SK-N-SH (cell line): ENCODE data around the gene GPR132. TPM values are rescaled to one million over a fixed set of nuclear protein-coding genes. Genes with fewer than 3 reads are reported as not detected.

Source experiments
- CTCF ChIA-PET: fragments of 300-600, 350-600 bp; formaldehyde crosslinking; extraction: SDS; loops from one replicate; lab custom pipeline; 2021; lab: Yijun Ruan, JAX
- POLR2A ChIA-PET: fragments of 350-600 bp; sonication (Branson Sonifier 250); formaldehyde crosslinking; extraction: SDS; loops from one replicate; lab custom pipeline; 2020; ENCODE audit warnings: antibody characterized with exemption, inconsistent platforms; lab: Yijun Ruan, JAX
- DNase-seq: peaks from one replicate; pipeline ENCODE4 v3.0.0; 2012
- H2AFZ ChIP-seq: fragments of 200-600 bp; sonication (generic); 2 replicates; pipeline ENCODE4 v1.8.1; 2016; ENCODE audit warnings: antibody characterized with exemption, mild to moderate bottlenecking, low read depth
- H3F3A ChIP-seq: fragments of 200-600 bp; sonication (generic); replicated peaks from 2 replicates; pipeline ENCODE3; 2016; ENCODE audit warnings: antibody characterized with exemption, mild to moderate bottlenecking; ENCODE audit not compliant: insufficient read depth
- H3K27ac ChIP-seq, 2 experiments: fragments of 200-500 bp in 1 of 2; fragments of 200-600 bp in 1 of 2; sonication (Bioruptor generic) in 1 of 2; sonication (generic), shearing (Covaris generic) in 1 of 2; 2 replicates each; pipeline versions ENCODE4 v1.5.1 to v1.6.1; 2014 to 2016; ENCODE audit warnings: low read depth in 2 of 2, inconsistent platforms in 1 of 2, low read length in 1 of 2, mild to moderate bottlenecking in 1 of 2, mixed read lengths in 1 of 2
- H3K27me3 ChIP-seq: fragments of 200-600 bp; sonication (generic), shearing (Covaris generic); 2 replicates; pipeline ENCODE4 v1.6.1; 2016; ENCODE audit warnings: mixed run types; ENCODE audit not compliant: insufficient read depth
- H3K36me3 ChIP-seq, 2 experiments: fragments of 200-500 bp in 1 of 2; fragments of 200-600 bp in 1 of 2; sonication (Bioruptor generic) in 1 of 2; sonication (generic) in 1 of 2; replicated peaks in 1 of 2; 2 replicates each; pipeline versions ENCODE3 to v1.5.1; 2014 to 2016; ENCODE audit warnings: low read length in 1 of 2, mild to moderate bottlenecking in 1 of 2; ENCODE audit not compliant: insufficient read depth in 2 of 2, control insufficient read depth in 1 of 2
- H3K4me1 ChIP-seq, 2 experiments: fragments of 200-500 bp in 1 of 2; fragments of 200-600 bp in 1 of 2; sonication (Bioruptor generic) in 1 of 2; sonication (generic), shearing (Covaris generic) in 1 of 2; 2 replicates each; pipeline versions ENCODE4 v1.5.1 to v1.6.1; 2014 to 2016; ENCODE audit warnings: low read depth in 1 of 2, low read length in 1 of 2, mixed run types in 1 of 2; ENCODE audit not compliant: insufficient read depth in 2 of 2, control insufficient read depth in 1 of 2
- H3K4me2 ChIP-seq: fragments of 200-600 bp; sonication (generic), shearing (Covaris generic); 2 replicates; pipeline ENCODE4 v1.6.1; 2017; ENCODE audit warnings: mixed run types
- H3K4me3 ChIP-seq, 2 experiments: fragments of 200-500 bp in 1 of 2; fragments of 200-600 bp in 1 of 2; sonication (Bioruptor generic) in 1 of 2; sonication (generic), shearing (Covaris generic) in 1 of 2; 2 replicates each; pipeline versions ENCODE4 v1.5.1 to v1.8.1; 2014 to 2016; ENCODE audit warnings: low read depth in 2 of 2, inconsistent platforms in 1 of 2, low read length in 1 of 2, mild to moderate bottlenecking in 1 of 2, mixed read lengths in 1 of 2, moderate library complexity in 1 of 2
- H3K79me2 ChIP-seq: fragments of 200-600 bp; sonication (generic); 2 replicates; pipeline ENCODE4 v1.8.1; 2017; ENCODE audit warnings: mild to moderate bottlenecking; ENCODE audit not compliant: insufficient read depth
- H3K9ac ChIP-seq: fragments of 200-600 bp; sonication (generic); 2 replicates; pipeline ENCODE4 v1.6.1; 2017; ENCODE audit warnings: mixed run types
- H3K9me2 ChIP-seq: fragments of 200-600 bp; sonication (generic); 2 replicates; pipeline ENCODE4 v1.6.1; 2017; ENCODE audit warnings: mixed run types
- H3K9me3 ChIP-seq: fragments of 200-600 bp; sonication (generic); 2 replicates; pipeline ENCODE4 v1.6.1; 2017; ENCODE audit warnings: mixed run types, mild to moderate bottlenecking, moderate library complexity
- H4K20me1 ChIP-seq: fragments of 200-600 bp; sonication (generic); 2 replicates; pipeline ENCODE4 v1.6.1; 2017; ENCODE audit warnings: mild to moderate bottlenecking, mixed run types; ENCODE audit not compliant: insufficient read depth
- CTCF ChIP-seq: fragments of 200-600 bp; sonication (generic); IDR thresholded peaks from 2 replicates; pipeline ENCODE4 v1.6.1; 2017; ENCODE audit warnings: antibody characterized with exemption, mild to moderate bottlenecking, moderate library complexity
- EP300 ChIP-seq, 2 experiments: IDR thresholded peaks; 2 replicates each; pipeline versions ENCODE4 v1.4.0 to v1.6.1; 2012; ENCODE audit warnings: borderline replicate concordance in 1 of 2, low read depth in 1 of 2, low read length in 1 of 2
- FOXJ3 ChIP-seq: sonication (generic); formaldehyde crosslinking; IDR thresholded peaks from 2 replicates; pipeline ENCODE4 v1.5.1; 2020; ENCODE audit warnings: mild to moderate bottlenecking, missing genetic modification reagents
- FOXM1 ChIP-seq: IDR thresholded peaks from 2 replicates; pipeline ENCODE4 v1.4.0; 2012; ENCODE audit warnings: low read depth, mild to moderate bottlenecking
- NRF1 ChIP-seq: IDR thresholded peaks from 2 replicates; pipeline ENCODE4 v1.6.1; 2012; ENCODE audit warnings: low read depth, mild to moderate bottlenecking, low read length
- POLR2AphosphoS5 ChIP-seq: IDR thresholded peaks from 2 replicates; pipeline ENCODE4 v1.6.1; 2012; ENCODE audit warnings: low read depth, low read length
- RFX5 ChIP-seq: IDR thresholded peaks from 2 replicates; pipeline ENCODE4 v1.6.1; 2012; ENCODE audit warnings: mild to moderate bottlenecking, improper control_type of control experiment, low read length
- RXRA ChIP-seq: IDR thresholded peaks from 2 replicates; pipeline ENCODE4 v1.4.0; 2012; ENCODE audit warnings: low read depth, mild to moderate bottlenecking, borderline replicate concordance
- SMC3 ChIP-seq: IDR thresholded peaks from 2 replicates; pipeline ENCODE4 v1.6.1; 2012; ENCODE audit warnings: low read depth, low read length, improper control_type of control experiment
- TAF1 ChIP-seq: IDR thresholded peaks from 2 replicates; pipeline ENCODE4 v1.6.1; 2012; ENCODE audit warnings: low read depth, mild to moderate bottlenecking, low read length, moderate library complexity, borderline replicate concordance
- TEAD4 ChIP-seq: IDR thresholded peaks from 2 replicates; pipeline ENCODE4 v1.4.0; 2012; ENCODE audit warnings: mild to moderate bottlenecking, borderline replicate concordance; ENCODE audit not compliant: insufficient read depth
- YY1 ChIP-seq: IDR thresholded peaks from 2 replicates; pipeline ENCODE4 v1.4.0; 2012; ENCODE audit warnings: low read depth, mild to moderate bottlenecking
- WGBS: methylation state at CpG from one replicate; pipeline ENCODE4 v1.1.6; 2017; ENCODE audit warnings: low lambda C conversion rate; 5-methylcytosine and 5-hydroxymethylcytosine counted together
- polyA plus RNA-seq, 3 experiments: library from polyadenylated mRNA; depleted of rRNA; stranded (reverse); fragments of >200 nt; gene quantifications; 2 replicates each; pipeline ENCODE4 v1.2.3, GENCODE V29; 2012
- TF ChIP-seq, protein P1 (sequence below): IDR thresholded peaks from 2 replicates; pipeline ENCODE4; 2012
- TF ChIP-seq, protein P2 (sequence below): IDR thresholded peaks from 2 replicates; pipeline ENCODE4 v1.4.0; 2012; ENCODE audit warnings: low read depth, borderline replicate concordance

GPR132 gene
- polyA plus RNA-seq, 1 of the 3 experiments (the other 2 are of a cell fraction), result not detected

DNA sequence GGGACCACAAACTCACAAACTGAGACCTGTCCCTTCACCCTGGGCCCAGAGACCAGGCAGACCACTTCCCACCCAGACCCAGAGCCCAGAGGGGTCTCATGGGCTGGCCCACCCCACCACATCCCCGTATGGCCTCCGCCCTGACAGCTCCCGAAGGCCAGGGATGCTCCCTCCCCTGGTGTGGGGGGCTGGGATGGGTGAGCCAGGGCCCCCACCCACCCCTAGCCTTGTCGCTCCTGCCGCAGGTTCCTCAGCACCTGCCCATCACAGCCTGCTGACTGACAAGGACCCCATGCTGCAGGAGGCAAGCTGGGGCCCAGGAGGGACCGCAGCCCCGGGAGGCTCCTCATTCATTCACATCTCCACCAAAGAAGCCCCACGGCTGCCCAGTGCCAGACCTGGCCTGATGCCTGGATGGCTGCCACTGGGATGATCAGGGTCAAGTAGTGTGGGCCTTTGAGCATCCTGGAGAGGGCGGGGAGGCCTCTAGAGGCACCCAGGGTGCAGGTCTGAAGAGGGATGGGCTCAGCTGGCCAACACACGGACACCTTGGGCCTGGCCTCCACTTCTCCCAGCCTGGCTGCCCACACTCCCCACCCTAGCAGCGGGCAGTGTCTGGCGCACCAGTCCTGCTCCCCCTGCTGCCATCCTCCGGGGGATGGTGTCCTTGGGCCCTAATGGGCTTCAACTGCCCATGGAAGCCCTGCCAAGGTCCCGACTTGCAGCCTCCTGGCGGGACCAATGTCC, 24.7 kb upstream of the GPR132 start (continued):
- TF ChIP-seq RFX5 (no peak), POLR2AphosphoS5 (no peak), SMC3 (no peak), TEAD4 (no peak), EP300 (IDR thresholded peaks at IDR 0.05; ENCODE audit: borderline replicate concordance in 1 of 2, low read depth in 1 of 2, low read length in 1 of 2) (no peak), YY1 (no peak)

- no peaks in the 10 kb centered on the region for H3K79me2 ChIP-seq
- no peaks in the 10 kb centered on the region for H3K27me3 ChIP-seq
- no peaks in the 10 kb centered on the region for H3K9me2 ChIP-seq
- no peaks in the 10 kb centered on the region for H3K36me3 ChIP-seq
- no peak overlapping the region for H3K27ac ChIP-seq
- no peak overlapping the region for H3K4me2 ChIP-seq
- TF ChIP-seq, protein P1, sequence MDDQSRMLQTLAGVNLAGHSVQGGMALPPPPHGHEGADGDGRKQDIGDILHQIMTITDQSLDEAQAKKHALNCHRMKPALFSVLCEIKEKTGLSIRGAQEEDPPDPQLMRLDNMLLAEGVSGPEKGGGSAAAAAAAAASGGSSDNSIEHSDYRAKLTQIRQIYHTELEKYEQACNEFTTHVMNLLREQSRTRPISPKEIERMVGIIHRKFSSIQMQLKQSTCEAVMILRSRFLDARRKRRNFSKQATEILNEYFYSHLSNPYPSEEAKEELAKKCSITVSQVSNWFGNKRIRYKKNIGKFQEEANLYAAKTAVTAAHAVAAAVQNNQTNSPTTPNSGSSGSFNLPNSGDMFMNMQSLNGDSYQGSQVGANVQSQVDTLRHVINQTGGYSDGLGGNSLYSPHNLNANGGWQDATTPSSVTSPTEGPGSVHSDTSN, result no peak
- no peak for TF ChIP-seq POLR2AphosphoS5
- no peak for TF ChIP-seq TAF1
- TF ChIP-seq FOXM1, result no peak
- TF ChIP-seq RXRA, result no peak
- TF ChIP-seq, protein P2, sequence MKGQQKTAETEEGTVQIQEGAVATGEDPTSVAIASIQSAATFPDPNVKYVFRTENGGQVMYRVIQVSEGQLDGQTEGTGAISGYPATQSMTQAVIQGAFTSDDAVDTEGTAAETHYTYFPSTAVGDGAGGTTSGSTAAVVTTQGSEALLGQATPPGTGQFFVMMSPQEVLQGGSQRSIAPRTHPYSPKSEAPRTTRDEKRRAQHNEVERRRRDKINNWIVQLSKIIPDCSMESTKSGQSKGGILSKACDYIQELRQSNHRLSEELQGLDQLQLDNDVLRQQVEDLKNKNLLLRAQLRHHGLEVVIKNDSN, result no peak
- TF ChIP-seq FOXJ3, result no peak
- TF ChIP-seq NRF1, result no peak
- no peak for TF ChIP-seq EP300 (IDR thresholded peaks at IDR 0.05; ENCODE audit: borderline replicate concordance in 1 of 2, low read depth in 1 of 2, low read length in 1 of 2)
- TF ChIP-seq CTCF, result no peak
- ChIA-PET CTCF (interaction anchor here (0.6 to 2.5 kb wide), 14 partner anchors 13 to 401 kb away, joined by 3 to 14 read pairs (median 5); no protein-coding TSS in a partner anchor), POLR2A (no interaction called here)
- DNase-seq, result no peak
- H3K9me3 ChIP-seq, result no peaks in the 10 kb centered on the region
- peaks cover 23% of the 10 kb centered on the region for H3F3A ChIP-seq
- no peak overlapping the region for H3K4me3 ChIP-seq
- H3K4me1 ChIP-seq, result peaks cover 12 to 42% of the 10 kb centered on the region in 2 experiments; a peak in 3 of 4 replicates
- H2AFZ ChIP-seq, result no peak overlapping the region
- peaks cover 5% of the 10 kb centered on the region; the same call in 1 of the 2 replicates for H4K20me1 ChIP-seq
- no peak overlapping the region for H3K9ac ChIP-seq
- WGBS, result 77% methylated on average over 6 of the region's 24 CpGs
Observed at GRCh38 chr14:105088812-105089745, 23.8 kb upstream of the GPR132 start.
